Liver (tissue), 9 donors: Measurements from ENCODE around the gene RPL36AL. TPM values are rescaled to one million over a fixed set of nuclear protein-coding genes. Genes with fewer than 3 reads are reported as not detected.

ENCODE experiments used
- DNase-seq: peaks from one replicate; pipeline ENCODE4 v3.0.0-alpha.2; 2017; ENCODE audit warnings: low spot score
- H3K27ac ChIP-seq, 2 donors: one replicate each; pipeline ENCODE4 v1.7.0; 2013; ENCODE audit warnings: inconsistent platforms in 2 of 2, low read length in 2 of 2, control low read depth in 1 of 2, low read depth in 1 of 2, mild to moderate bottlenecking in 1 of 2
- H3K27me3 ChIP-seq, 4 donors: one replicate each; pipeline versions ENCODE4 v1.6.1 to v1.7.0; 2013; ENCODE audit warnings: low read length in 3 of 4, inconsistent platforms in 1 of 4, mild to moderate bottlenecking in 1 of 4, moderate library complexity in 1 of 4; ENCODE audit not compliant: control insufficient read depth in 4 of 4, insufficient read depth in 4 of 4
- H3K36me3 ChIP-seq, 4 donors: one replicate each; pipeline versions ENCODE4 v1.6.1 to v1.7.0; 2013; ENCODE audit warnings: low read length in 3 of 4, mild to moderate bottlenecking in 3 of 4, low read depth in 1 of 4, moderate library complexity in 1 of 4; ENCODE audit not compliant: control insufficient read depth in 4 of 4, insufficient read depth in 3 of 4
- H3K4me1 ChIP-seq, 4 donors: one replicate each; pipeline versions ENCODE4 v1.6.1 to v1.7.0; 2013; ENCODE audit warnings: low read length in 3 of 4, mild to moderate bottlenecking in 3 of 4, moderate library complexity in 1 of 4; ENCODE audit not compliant: control insufficient read depth in 4 of 4, insufficient read depth in 4 of 4
- H3K4me3 ChIP-seq, 3 donors: one replicate each; pipeline versions ENCODE4 v1.6.1 to v1.7.0; 2013; ENCODE audit warnings: low read length in 3 of 3, control low read depth in 1 of 3, low read depth in 1 of 3, mild to moderate bottlenecking in 1 of 3
- H3K9ac ChIP-seq, 2 donors: one replicate each; pipeline ENCODE4 v1.7.0; 2013; ENCODE audit warnings: low read length in 2 of 2, mild to moderate bottlenecking in 2 of 2, moderate library complexity in 2 of 2, control low read depth in 1 of 2, low read depth in 1 of 2
- H3K9me3 ChIP-seq, 4 donors: one replicate each; pipeline versions ENCODE4 v1.6.1 to v1.7.0; 2013; ENCODE audit warnings: low read length in 3 of 4; ENCODE audit not compliant: control insufficient read depth in 4 of 4
- EGR1 ChIP-seq, 2 donors: IDR thresholded peaks; 2 replicates each; pipeline ENCODE4 v1.6.1; 2016 to 2018; ENCODE audit warnings: antibody characterized with exemption in 2 of 2, low read depth in 2 of 2
- FOXA1 ChIP-seq: IDR thresholded peaks from 2 replicates; pipeline ENCODE4 v1.6.1; 2016; ENCODE audit warnings: antibody characterized with exemption
- FOXA2 ChIP-seq: IDR thresholded peaks from 2 replicates; pipeline ENCODE4 v1.6.1; 2016; ENCODE audit warnings: antibody characterized with exemption
- GABPA ChIP-seq, 2 donors: IDR thresholded peaks in 1 of 2; conservative IDR thresholded peaks in 1 of 2; 2 replicates each; pipeline ENCODE4 v1.6.1; 2016; ENCODE audit warnings: antibody characterized with exemption in 2 of 2, mild to moderate bottlenecking in 1 of 2, moderate library complexity in 1 of 2
- HNF4A ChIP-seq, 2 donors: conservative IDR thresholded peaks; 2 replicates each; pipeline ENCODE4 v1.6.1; 2016; ENCODE audit warnings: antibody characterized with exemption in 2 of 2, mild to moderate bottlenecking in 2 of 2
- HNF4G ChIP-seq: IDR thresholded peaks from 2 replicates; pipeline ENCODE4 v1.6.1; 2016; ENCODE audit warnings: antibody characterized with exemption
- JUND ChIP-seq, 2 donors: IDR thresholded peaks; 2 replicates each; pipeline ENCODE4 v1.6.1; 2016; ENCODE audit warnings: antibody characterized with exemption in 2 of 2
- MAX ChIP-seq: IDR thresholded peaks from 2 replicates; pipeline ENCODE4 v1.6.1; 2016; ENCODE audit warnings: antibody characterized with exemption
- NR2F2 ChIP-seq: IDR thresholded peaks from 2 replicates; pipeline ENCODE4 v1.6.1; 2016; ENCODE audit warnings: antibody characterized with exemption
- RAD21 ChIP-seq, 2 donors: IDR thresholded peaks; 2 replicates each; pipeline ENCODE4 v1.6.1; 2016; ENCODE audit warnings: antibody characterized with exemption in 2 of 2, mild to moderate bottlenecking in 2 of 2
- REST ChIP-seq: IDR thresholded peaks from 2 replicates; pipeline ENCODE4 v1.6.1; 2016; ENCODE audit warnings: antibody characterized with exemption, mild to moderate bottlenecking
- RXRA ChIP-seq, 2 donors: IDR thresholded peaks; 2 replicates each; pipeline ENCODE4 v1.6.1; 2017 to 2018; ENCODE audit warnings: antibody characterized with exemption in 2 of 2, mild to moderate bottlenecking in 1 of 2
- SP1 ChIP-seq: IDR thresholded peaks from 2 replicates; pipeline ENCODE4 v1.6.1; 2018; ENCODE audit warnings: antibody characterized with exemption, mild to moderate bottlenecking
- TAF1 ChIP-seq: conservative IDR thresholded peaks from 2 replicates; pipeline ENCODE4 v1.6.1; 2016; ENCODE audit warnings: antibody characterized with exemption, mild to moderate bottlenecking
- YY1 ChIP-seq: IDR thresholded peaks from 2 replicates; pipeline ENCODE4 v1.6.1; 2016; ENCODE audit warnings: antibody characterized with exemption, mild to moderate bottlenecking
- WGBS: extraction: QIAGEN DNeasy Blood & Tissue Kit; methylation state at CpG from one replicate; pipeline ENCODE4 v1.1.7; 2013; 5-methylcytosine and 5-hydroxymethylcytosine counted together
- polyA plus RNA-seq, 2 donors: library from polyadenylated mRNA; stranded (reverse) in 1 of 2; unstranded in 1 of 2; fragments of 200-250 nt in 1 of 2; fragments of >200 nt in 1 of 2; fragmentation: Nextera tagmentation in 1 of 2; extraction: Ambion mirVana in 1 of 2; gene quantifications; one replicate each; pipeline versions ENCODE4 v1.2.1 to v1.2.3, GENCODE V29; 2013 to 2015
- total RNA-seq, 2 donors: library from RNA; depleted of rRNA; stranded (reverse); fragments of >200 nt; gene quantifications; one replicate each; pipeline ENCODE4 v1.2.3, GENCODE V29; 2014
- TF ChIP-seq, protein P1 (sequence below): fragments of 150-350 bp; IDR thresholded peaks from 2 replicates; pipeline ENCODE4 v1.5.1; 2017; ENCODE audit warnings: improper control_type of control experiment, low read depth, low read length; ENCODE audit not compliant: missing input control
- TF ChIP-seq, protein P2 (sequence below): IDR thresholded peaks from 2 replicates; pipeline ENCODE4 v1.6.1; 2016; ENCODE audit warnings: antibody characterized with exemption
- TF ChIP-seq, protein P3 (sequence below): IDR thresholded peaks from 2 replicates; pipeline ENCODE4 v1.6.1; 2016; ENCODE audit warnings: antibody characterized with exemption
- donor health status: healthy.
- donor health status: healthy.
- donor health status: healthy.
- donor health status: healthy.
- donor health status: healthy.

Gene RPL36AL
- total and polyA plus RNA-seq, 4 donors = 110 to 268 (median 148) TPM

- Histone ChIP-seq H3K4me1 (peaks cover 4 to 16% (median 7%) of the 10 kb centered on the region in 4 donors), H3K36me3 (peaks cover 3 to 28% (median 25%) of the 10 kb centered on the region in 4 donors), H3K4me3 (no peak overlapping the region), H3K27ac (no peak overlapping the region), H3K9ac (no peak overlapping the region), H3K27me3 (no peaks in the 10 kb centered on the region), H3K9me3 (no peaks in the 10 kb centered on the region)
- DNase-seq = no peak
- TF ChIP-seq NR2F2 (no peak), GABPA (IDR thresholded peaks at IDR 0.05 in 1 of 2, conservative IDR thresholded peaks at IDR 0.05 in 1 of 2) (no peak), FOXA2 (no peak), TAF1 (no peak), EGR1 (IDR thresholded peaks at IDR 0.05; ENCODE audit: low read depth in 2 of 2) (no peak), MAX (no peak), YY1 (no peak), JUND (IDR thresholded peaks at IDR 0.05) (no peak), HNF4A (conservative IDR thresholded peaks at IDR 0.05) (no peak), HNF4G (no peak), REST (no peak), FOXA1 (no peak), SP1 (no peak), RAD21 (IDR thresholded peaks at IDR 0.05) (no peak), RXRA (IDR thresholded peaks at IDR 0.05) (no peak)
- TF ChIP-seq, protein P1, sequence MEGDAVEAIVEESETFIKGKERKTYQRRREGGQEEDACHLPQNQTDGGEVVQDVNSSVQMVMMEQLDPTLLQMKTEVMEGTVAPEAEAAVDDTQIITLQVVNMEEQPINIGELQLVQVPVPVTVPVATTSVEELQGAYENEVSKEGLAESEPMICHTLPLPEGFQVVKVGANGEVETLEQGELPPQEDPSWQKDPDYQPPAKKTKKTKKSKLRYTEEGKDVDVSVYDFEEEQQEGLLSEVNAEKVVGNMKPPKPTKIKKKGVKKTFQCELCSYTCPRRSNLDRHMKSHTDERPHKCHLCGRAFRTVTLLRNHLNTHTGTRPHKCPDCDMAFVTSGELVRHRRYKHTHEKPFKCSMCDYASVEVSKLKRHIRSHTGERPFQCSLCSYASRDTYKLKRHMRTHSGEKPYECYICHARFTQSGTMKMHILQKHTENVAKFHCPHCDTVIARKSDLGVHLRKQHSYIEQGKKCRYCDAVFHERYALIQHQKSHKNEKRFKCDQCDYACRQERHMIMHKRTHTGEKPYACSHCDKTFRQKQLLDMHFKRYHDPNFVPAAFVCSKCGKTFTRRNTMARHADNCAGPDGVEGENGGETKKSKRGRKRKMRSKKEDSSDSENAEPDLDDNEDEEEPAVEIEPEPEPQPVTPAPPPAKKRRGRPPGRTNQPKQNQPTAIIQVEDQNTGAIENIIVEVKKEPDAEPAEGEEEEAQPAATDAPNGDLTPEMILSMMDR = no peak
- TF ChIP-seq, protein P2, sequence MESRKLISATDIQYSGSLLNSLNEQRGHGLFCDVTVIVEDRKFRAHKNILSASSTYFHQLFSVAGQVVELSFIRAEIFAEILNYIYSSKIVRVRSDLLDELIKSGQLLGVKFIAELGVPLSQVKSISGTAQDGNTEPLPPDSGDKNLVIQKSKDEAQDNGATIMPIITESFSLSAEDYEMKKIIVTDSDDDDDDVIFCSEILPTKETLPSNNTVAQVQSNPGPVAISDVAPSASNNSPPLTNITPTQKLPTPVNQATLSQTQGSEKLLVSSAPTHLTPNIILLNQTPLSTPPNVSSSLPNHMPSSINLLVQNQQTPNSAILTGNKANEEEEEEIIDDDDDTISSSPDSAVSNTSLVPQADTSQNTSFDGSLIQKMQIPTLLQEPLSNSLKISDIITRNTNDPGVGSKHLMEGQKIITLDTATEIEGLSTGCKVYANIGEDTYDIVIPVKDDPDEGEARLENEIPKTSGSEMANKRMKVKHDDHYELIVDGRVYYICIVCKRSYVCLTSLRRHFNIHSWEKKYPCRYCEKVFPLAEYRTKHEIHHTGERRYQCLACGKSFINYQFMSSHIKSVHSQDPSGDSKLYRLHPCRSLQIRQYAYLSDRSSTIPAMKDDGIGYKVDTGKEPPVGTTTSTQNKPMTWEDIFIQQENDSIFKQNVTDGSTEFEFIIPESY = no peak
- TF ChIP-seq, protein P3, sequence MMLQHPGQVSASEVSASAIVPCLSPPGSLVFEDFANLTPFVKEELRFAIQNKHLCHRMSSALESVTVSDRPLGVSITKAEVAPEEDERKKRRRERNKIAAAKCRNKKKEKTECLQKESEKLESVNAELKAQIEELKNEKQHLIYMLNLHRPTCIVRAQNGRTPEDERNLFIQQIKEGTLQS = no peak
- WGBS = 94% methylated on average over 9 of the region's 9 CpGs
Observed at GRCh38 chr14:49581209-49582112, 39.0 kb downstream of the RPL36AL start.
